DOHH2 (cell line): ENCODE results near the gene SKAP1.
A peak's percentile ranks its signal among the peaks of the same experiment; 100 is the strongest.

Experiments
- H3F3A ChIP-seq: fragments of 200-600 bp; sonication (generic), shearing (Covaris generic); 2 replicates; pipeline ENCODE4 v1.6.0; 2016; ENCODE audit warnings: antibody characterized with exemption, mild to moderate bottlenecking; ENCODE audit not compliant: control insufficient read depth, insufficient read depth
- H3K27ac ChIP-seq: fragments of 200-600 bp; sonication (generic); 2 replicates; pipeline ENCODE4 v1.5.1; 2014; ENCODE audit warnings: low read depth, mild to moderate bottlenecking, low read length, moderate library complexity
- H3K27me3 ChIP-seq: fragments of 200-600 bp; sonication (generic); 2 replicates; pipeline ENCODE4 v1.6.1; 2014; ENCODE audit warnings: mild to moderate bottlenecking, low read length, mixed read lengths; ENCODE audit not compliant: control insufficient read depth
- H3K36me3 ChIP-seq: fragments of 200-600 bp; sonication (generic); 2 replicates; pipeline ENCODE4 v1.6.1; 2014; ENCODE audit warnings: mild to moderate bottlenecking, low read length, moderate library complexity, mixed read lengths; ENCODE audit not compliant: control insufficient read depth
- H3K4me1 ChIP-seq: fragments of 200-600 bp; sonication (generic); 2 replicates; pipeline ENCODE4 v1.6.1; 2014; ENCODE audit warnings: mild to moderate bottlenecking, low read length, mixed read lengths; ENCODE audit not compliant: control insufficient read depth
- H3K4me2 ChIP-seq: fragments of 200-600 bp; sonication (generic); 2 replicates; pipeline ENCODE4 v1.6.0; 2014; ENCODE audit warnings: mild to moderate bottlenecking, low read length, moderate library complexity
- H3K4me3 ChIP-seq: fragments of 200-600 bp; sonication (generic); 2 replicates; pipeline ENCODE4 v1.5.1; 2014; ENCODE audit warnings: mild to moderate bottlenecking, low read length, mixed read lengths
- H3K79me2 ChIP-seq: fragments of 200-600 bp; sonication (generic); 2 replicates; pipeline ENCODE4 v1.6.1; 2014; ENCODE audit warnings: mild to moderate bottlenecking, low read length, mixed read lengths; ENCODE audit not compliant: control insufficient read depth
- H3K9me2 ChIP-seq: fragments of 200-600 bp; sonication (generic); replicated peaks from 2 replicates; pipeline ENCODE4 v1.6.1; 2014; ENCODE audit warnings: mild to moderate bottlenecking, low read length, mixed read lengths; ENCODE audit not compliant: control insufficient read depth
- H3K9me3 ChIP-seq: fragments of 200-600 bp; sonication (generic); 2 replicates; pipeline ENCODE4 v1.6.1; 2014; ENCODE audit warnings: antibody characterized with exemption, low read length, mixed read lengths; ENCODE audit not compliant: control insufficient read depth, insufficient read depth
- H4K20me1 ChIP-seq: fragments of 200-600 bp; sonication (generic); 2 replicates; pipeline ENCODE4 v1.6.0; 2014; ENCODE audit warnings: low read depth, mild to moderate bottlenecking, antibody characterized with exemption, low read length, moderate library complexity; ENCODE audit not compliant: control insufficient read depth, insufficient read depth
- CTCF ChIP-seq: fragments of 200-600 bp; sonication (generic); IDR thresholded peaks from one replicate; pipeline ENCODE4 v1.5.1; 2014; ENCODE audit warnings: antibody characterized with exemption, mild to moderate bottlenecking, low read depth, low read length; ENCODE audit not compliant: poor library complexity, severe bottlenecking
- EZH2phosphoT487 ChIP-seq: fragments of 200-600 bp; sonication (generic); IDR thresholded peaks from 2 replicates; pipeline ENCODE4 v1.6.1; 2017; ENCODE audit warnings: borderline replicate concordance, mild to moderate bottlenecking, antibody characterized with exemption, low read length, moderate library complexity, mixed read lengths

The SKAP1 gene

GRCh38 chr17:48163809-48164208, 266.2 kb downstream of the SKAP1 start:
- H3F3A ChIP-seq: no peaks in the 10 kb centered on the region
- no peaks in the 10 kb centered on the region for H3K9me3 ChIP-seq
- no peaks in the 10 kb centered on the region for H4K20me1 ChIP-seq
- no peak overlapping the region for H3K4me2 ChIP-seq
- H3K36me3 ChIP-seq: no peaks in the 10 kb centered on the region
- TF ChIP-seq CTCF: peak; percentile 16
- TF ChIP-seq EZH2phosphoT487: no peak
- no peak overlapping the region for H3K4me3 ChIP-seq
- no peak overlapping the region for H3K27ac ChIP-seq
- H3K9me2 ChIP-seq: no peaks in the 10 kb centered on the region
- H3K27me3 ChIP-seq: peaks cover 30% of the 10 kb centered on the region
- H3K4me1 ChIP-seq: no peaks in the 10 kb centered on the region
- H3K79me2 ChIP-seq: no peaks in the 10 kb centered on the region

- peaks cover 28% of the 10 kb centered on the region for H3K27me3 ChIP-seq
- no peaks in the 10 kb centered on the region for H3K9me2 ChIP-seq
Measured at GRCh38 chr17:48162946-48163506, 267.0 kb downstream of the SKAP1 start.

GRCh38 chr17:48162306-48162934, 267.6 kb downstream of the SKAP1 start:
- H4K20me1 ChIP-seq: no peaks in the 10 kb centered on the region
- no peaks in the 10 kb centered on the region for H3K36me3 ChIP-seq
- H3K27ac ChIP-seq: no peak overlapping the region
- H3K4me2 ChIP-seq: no peak overlapping the region
- no peaks in the 10 kb centered on the region for H3K9me3 ChIP-seq
- no peaks in the 10 kb centered on the region for H3K4me1 ChIP-seq
- peaks cover 23% of the 10 kb centered on the region for H3K27me3 ChIP-seq
- no peaks in the 10 kb centered on the region for H3K79me2 ChIP-seq
- H3K9me2 ChIP-seq: no peaks in the 10 kb centered on the region
- H3F3A ChIP-seq: no peaks in the 10 kb centered on the region
- no peak overlapping the region for H3K4me3 ChIP-seq
- TF ChIP-seq EZH2phosphoT487: no peak
- TF ChIP-seq CTCF: no peak

More at GRCh38 chr17:48162946-48163506, 267.0 kb downstream of the SKAP1 start:
- H3K4me1 ChIP-seq: no peaks in the 10 kb centered on the region
- no peak for TF ChIP-seq CTCF
- no peak for TF ChIP-seq EZH2phosphoT487
- H3K36me3 ChIP-seq: no peaks in the 10 kb centered on the region
- H3K27ac ChIP-seq: no peak overlapping the region
- H3K9me3 ChIP-seq: no peaks in the 10 kb centered on the region
- no peaks in the 10 kb centered on the region for H4K20me1 ChIP-seq
- no peak overlapping the region for H3K4me2 ChIP-seq
- no peaks in the 10 kb centered on the region for H3K79me2 ChIP-seq
- H3F3A ChIP-seq: no peaks in the 10 kb centered on the region
- no peak overlapping the region for H3K4me3 ChIP-seq
